Astrocyte (in vitro differentiated cells and primary cell): ENCODE measurements around the gene CERS6.

ENCODE experiments used
- EZH2 ChIP-seq: IDR thresholded peaks from 2 replicates; pipeline ENCODE4 v1.6.1; 2012; ENCODE audit warnings: mild to moderate bottlenecking, low read length, inconsistent platforms; ENCODE audit not compliant: insufficient read depth
- TF ChIP-seq, protein P1 (sequence below): IDR thresholded peaks from 2 replicates; pipeline ENCODE4 v1.5.1; 2011; ENCODE audit warnings: low read depth, mild to moderate bottlenecking, inconsistent platforms, low read length, moderate library complexity; ENCODE audit not compliant: insufficient read depth

- TF ChIP-seq, protein P1, sequence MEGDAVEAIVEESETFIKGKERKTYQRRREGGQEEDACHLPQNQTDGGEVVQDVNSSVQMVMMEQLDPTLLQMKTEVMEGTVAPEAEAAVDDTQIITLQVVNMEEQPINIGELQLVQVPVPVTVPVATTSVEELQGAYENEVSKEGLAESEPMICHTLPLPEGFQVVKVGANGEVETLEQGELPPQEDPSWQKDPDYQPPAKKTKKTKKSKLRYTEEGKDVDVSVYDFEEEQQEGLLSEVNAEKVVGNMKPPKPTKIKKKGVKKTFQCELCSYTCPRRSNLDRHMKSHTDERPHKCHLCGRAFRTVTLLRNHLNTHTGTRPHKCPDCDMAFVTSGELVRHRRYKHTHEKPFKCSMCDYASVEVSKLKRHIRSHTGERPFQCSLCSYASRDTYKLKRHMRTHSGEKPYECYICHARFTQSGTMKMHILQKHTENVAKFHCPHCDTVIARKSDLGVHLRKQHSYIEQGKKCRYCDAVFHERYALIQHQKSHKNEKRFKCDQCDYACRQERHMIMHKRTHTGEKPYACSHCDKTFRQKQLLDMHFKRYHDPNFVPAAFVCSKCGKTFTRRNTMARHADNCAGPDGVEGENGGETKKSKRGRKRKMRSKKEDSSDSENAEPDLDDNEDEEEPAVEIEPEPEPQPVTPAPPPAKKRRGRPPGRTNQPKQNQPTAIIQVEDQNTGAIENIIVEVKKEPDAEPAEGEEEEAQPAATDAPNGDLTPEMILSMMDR: no peak
- no peak for TF ChIP-seq EZH2
Observed at GRCh38 chr2:168543935-168544334, 87.9 kb downstream of the CERS6 start.
